Measurements from ENCODE around the gene SUPV3L1. TPM values are rescaled to one million over a fixed set of nuclear protein-coding genes. Genes with fewer than 3 reads are reported as not detected.

Gene SUPV3L1
- polyA plus RNA-seq, 1 donor from 2014 or later = 33.3 TPM

DNA sequence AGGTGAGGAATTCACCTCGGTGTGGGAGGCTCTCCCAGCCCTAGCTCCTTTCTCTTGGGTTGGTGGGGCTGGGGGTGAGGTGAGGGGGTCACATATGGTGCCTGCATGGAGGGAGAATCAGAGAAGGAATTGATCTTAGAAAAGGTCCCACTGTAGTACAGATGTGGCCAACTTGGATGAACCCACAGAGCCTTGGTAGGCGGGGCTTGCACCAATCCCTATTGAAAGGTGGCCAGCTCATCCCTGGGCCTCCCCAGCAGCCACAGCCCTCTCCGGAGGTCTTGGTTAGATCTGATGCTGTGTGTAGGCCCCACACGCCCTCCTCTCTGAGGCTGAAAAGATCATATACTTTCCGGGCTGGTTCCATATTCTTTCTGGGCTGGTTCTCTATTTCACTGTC is 59.1 kb downstream of the SUPV3L1 start:
- H3K9ac ChIP-seq (ENCODE audit: low read length) = no peak overlapping the region
- H3K9me3 ChIP-seq (ENCODE audit: low read length) = no peaks in the 10 kb centered on the region
- no peak overlapping the region for H2AFZ ChIP-seq (ENCODE audit: low read depth, low read length)
- no peaks in the 10 kb centered on the region for H3K36me3 ChIP-seq (ENCODE audit: insufficient read depth, low read length)
- no peak for TF ChIP-seq POLR2AphosphoS5 (IDR thresholded peaks at IDR 0.05)
- no peak for TF ChIP-seq TAF1 (IDR thresholded peaks at IDR 0.05; ENCODE audit: low read depth)
- TF ChIP-seq MXI1 (conservative IDR thresholded peaks at IDR 0.05; ENCODE audit: poor library complexity, severe bottlenecking) = no peak
- TF ChIP-seq RAD21 (conservative IDR thresholded peaks at IDR 0.05) = no peak
- TF ChIP-seq REST (IDR thresholded peaks at IDR 0.05; ENCODE audit: borderline replicate concordance) = no peak
- no peak for TF ChIP-seq EZH2 (IDR thresholded peaks at IDR 0.05; ENCODE audit: borderline replicate concordance, insufficient read depth, low read length, poor library complexity, severe bottlenecking)
- no peak for TF ChIP-seq SMC3 (conservative IDR thresholded peaks at IDR 0.05; ENCODE audit: poor library complexity)
- TF ChIP-seq CTCF (IDR thresholded peaks at IDR 0.05; ENCODE audit: poor library complexity, severe bottlenecking) = no peak
- no peak for TF ChIP-seq EP300 (conservative IDR thresholded peaks at IDR 0.05; ENCODE audit: poor library complexity, severe bottlenecking)
- no peaks in the 10 kb centered on the region for H3K9me2 ChIP-seq (ENCODE audit: insufficient read depth, low read length)
- H3K79me2 ChIP-seq (replicated peaks; ENCODE audit: insufficient read depth, low read length) = no peaks in the 10 kb centered on the region
- no peak overlapping the region for H3K27ac ChIP-seq (ENCODE audit: low read length)
- no peaks in the 10 kb centered on the region for H3F3A ChIP-seq (ENCODE audit: insufficient read depth, low read length, poor library complexity, severe bottlenecking)
- no peak overlapping the region for H3K4me2 ChIP-seq (ENCODE audit: low read length)
- no peaks in the 10 kb centered on the region for H4K20me1 ChIP-seq (ENCODE audit: insufficient read depth)
- no peak overlapping the region for H3K4me3 ChIP-seq (ENCODE audit: low read length)
- H3K27me3 ChIP-seq (ENCODE audit: insufficient read depth, low read depth, low read length) = no peaks in the 10 kb centered on the region

DNA sequence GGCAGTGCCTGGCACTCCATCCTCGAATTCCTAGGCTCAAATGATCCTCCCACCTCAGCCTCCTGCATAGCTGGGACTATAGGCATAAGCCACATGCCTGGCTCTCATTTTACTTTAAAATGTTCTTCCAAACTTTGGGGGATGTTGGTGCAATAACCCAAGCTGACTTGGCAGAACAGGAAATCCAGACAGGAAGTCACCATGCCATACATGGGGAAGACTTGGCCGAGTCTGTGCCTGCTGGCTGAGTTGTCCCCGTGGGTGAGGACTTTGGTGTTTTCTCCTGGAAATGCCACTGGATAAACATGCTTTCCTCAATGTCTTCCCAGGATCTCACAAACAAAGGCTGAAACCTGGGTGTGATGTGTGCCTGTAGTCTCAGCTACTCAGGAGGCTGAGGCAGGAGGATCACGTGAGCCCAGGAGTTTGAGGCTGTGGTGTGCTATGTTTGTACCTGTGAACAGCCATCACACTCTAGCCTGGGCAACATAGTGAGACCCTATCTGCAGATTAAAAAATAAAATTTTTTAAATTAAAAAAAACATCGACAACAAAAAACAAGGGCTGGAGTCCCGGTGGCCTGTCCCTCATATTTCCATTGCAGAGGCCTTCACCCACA is 59.9 kb downstream of the SUPV3L1 start:
- Histone ChIP-seq H3K4me3 (ENCODE audit: low read length) (no peak overlapping the region), H3K4me2 (ENCODE audit: low read length) (no peak overlapping the region), H3K36me3 (ENCODE audit: insufficient read depth, low read length) (no peaks in the 10 kb centered on the region), H3K27me3 (ENCODE audit: insufficient read depth, low read depth, low read length) (no peaks in the 10 kb centered on the region), H2AFZ (ENCODE audit: low read depth, low read length) (no peak overlapping the region), H3K27ac (ENCODE audit: low read length) (no peak overlapping the region), H3K9me2 (ENCODE audit: insufficient read depth, low read length) (no peaks in the 10 kb centered on the region), H3K79me2 (replicated peaks; ENCODE audit: insufficient read depth, low read length) (no peaks in the 10 kb centered on the region), H4K20me1 (ENCODE audit: insufficient read depth) (no peaks in the 10 kb centered on the region), H3F3A (ENCODE audit: insufficient read depth, low read length, poor library complexity, severe bottlenecking) (no peaks in the 10 kb centered on the region), H3K9me3 (ENCODE audit: low read length) (no peaks in the 10 kb centered on the region), H3K9ac (ENCODE audit: low read length) (no peak overlapping the region)
- TF ChIP-seq EP300 (conservative IDR thresholded peaks at IDR 0.05; ENCODE audit: poor library complexity, severe bottlenecking) = no peak
- no peak for TF ChIP-seq RAD21 (conservative IDR thresholded peaks at IDR 0.05)
- TF ChIP-seq MXI1 (conservative IDR thresholded peaks at IDR 0.05; ENCODE audit: poor library complexity, severe bottlenecking) = no peak
- no peak for TF ChIP-seq SMC3 (conservative IDR thresholded peaks at IDR 0.05; ENCODE audit: poor library complexity)
- TF ChIP-seq POLR2AphosphoS5 (IDR thresholded peaks at IDR 0.05) = no peak
- TF ChIP-seq REST (IDR thresholded peaks at IDR 0.05; ENCODE audit: borderline replicate concordance) = no peak
- no peak for TF ChIP-seq TAF1 (IDR thresholded peaks at IDR 0.05; ENCODE audit: low read depth)
- TF ChIP-seq CTCF (IDR thresholded peaks at IDR 0.05; ENCODE audit: poor library complexity, severe bottlenecking) = no peak
- no peak for TF ChIP-seq EZH2 (IDR thresholded peaks at IDR 0.05; ENCODE audit: borderline replicate concordance, insufficient read depth, low read length, poor library complexity, severe bottlenecking)
